HG02938 (cell line): ENCODE results near the gene RNASE11.
A peak's percentile ranks its signal among the peaks of the same experiment; 100 is the strongest.
"Not testable (repeated sequence)": the region's sequence is repeated elsewhere in the genome, so short reads cannot be mapped to it uniquely, and the experiment has no call there.

ENCODE experiments used
- ATAC-seq: cut with Tn5 transposase; IDR thresholded peaks from one replicate; pipeline ENCODE4 v1.9.1; 2021; ENCODE audit warnings: mild to moderate bottlenecking, moderate library complexity; ENCODE audit not compliant: unreplicated experiment

Gene RNASE11

GRCh38 chr14:20614038-20614840, 26.4 kb upstream of the RNASE11 start:
- ATAC-seq: no peak

- ATAC-seq: peak; percentile 70
Measured at GRCh38 chr14:20613094-20614037, 25.6 kb upstream of the RNASE11 start.

- no peak for ATAC-seq
Measured at GRCh38 chr14:20612403-20612802, 24.6 kb upstream of the RNASE11 start.

GRCh38 chr14:20611277-20611676, 23.5 kb upstream of the RNASE11 start:
- no peak for ATAC-seq

GRCh38 chr14:20610002-20610765, 22.4 kb upstream of the RNASE11 start:
- no peak for ATAC-seq

- ATAC-seq: peak; percentile 18
Measured at GRCh38 chr14:20609215-20610001, 21.6 kb upstream of the RNASE11 start.

- ATAC-seq: no peak
Measured at GRCh38 chr14:20608383-20609110, 20.7 kb upstream of the RNASE11 start.

GRCh38 chr14:20607617-20608016, 19.8 kb upstream of the RNASE11 start:
- ATAC-seq: no peak

- ATAC-seq: no peak
Measured at GRCh38 chr14:20606902-20607242, 19.1 kb upstream of the RNASE11 start.

GRCh38 chr14:20606190-20606901, 18.5 kb upstream of the RNASE11 start:
- no peak for ATAC-seq

- no peak for ATAC-seq
Measured at GRCh38 chr14:20603813-20604690, 16.3 kb upstream of the RNASE11 start.

GRCh38 chr14:20602583-20602982, 14.8 kb upstream of the RNASE11 start:
- ATAC-seq: no peak

GRCh38 chr14:20601522-20601921, 13.7 kb upstream of the RNASE11 start:
- no peak for ATAC-seq

GRCh38 chr14:20597108-20597507, 9.3 kb upstream of the RNASE11 start:
- ATAC-seq: no peak

- ATAC-seq: not testable (repeated sequence)
Measured at GRCh38 chr14:20595726-20596125, 7.9 kb upstream of the RNASE11 start.

- ATAC-seq: no peak
Measured at GRCh38 chr14:20592574-20592973, 4.8 kb upstream of the RNASE11 start.

GRCh38 chr14:20591235-20591634, 3.4 kb upstream of the RNASE11 start, which contains the start of gene RNASE12:
Gene RNASE12 (minus strand): TSS chr14:20591376. CDS start chr14:20590723, 653 bp downstream.
- ATAC-seq: no peak

- no peak for ATAC-seq
Measured at GRCh38 chr14:20583908-20584307, 3.9 kb downstream of the RNASE11 start.
